ENCODE measurements around the gene RMDN3.

GRCh38 chr15:40764629-40765103 is 9.6 kb upstream of the RMDN3 start:
- TF ChIP-seq, protein P1, sequence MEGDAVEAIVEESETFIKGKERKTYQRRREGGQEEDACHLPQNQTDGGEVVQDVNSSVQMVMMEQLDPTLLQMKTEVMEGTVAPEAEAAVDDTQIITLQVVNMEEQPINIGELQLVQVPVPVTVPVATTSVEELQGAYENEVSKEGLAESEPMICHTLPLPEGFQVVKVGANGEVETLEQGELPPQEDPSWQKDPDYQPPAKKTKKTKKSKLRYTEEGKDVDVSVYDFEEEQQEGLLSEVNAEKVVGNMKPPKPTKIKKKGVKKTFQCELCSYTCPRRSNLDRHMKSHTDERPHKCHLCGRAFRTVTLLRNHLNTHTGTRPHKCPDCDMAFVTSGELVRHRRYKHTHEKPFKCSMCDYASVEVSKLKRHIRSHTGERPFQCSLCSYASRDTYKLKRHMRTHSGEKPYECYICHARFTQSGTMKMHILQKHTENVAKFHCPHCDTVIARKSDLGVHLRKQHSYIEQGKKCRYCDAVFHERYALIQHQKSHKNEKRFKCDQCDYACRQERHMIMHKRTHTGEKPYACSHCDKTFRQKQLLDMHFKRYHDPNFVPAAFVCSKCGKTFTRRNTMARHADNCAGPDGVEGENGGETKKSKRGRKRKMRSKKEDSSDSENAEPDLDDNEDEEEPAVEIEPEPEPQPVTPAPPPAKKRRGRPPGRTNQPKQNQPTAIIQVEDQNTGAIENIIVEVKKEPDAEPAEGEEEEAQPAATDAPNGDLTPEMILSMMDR (IDR thresholded peaks at IDR 0.05; ENCODE audit: borderline replicate concordance, extremely low read depth, low read length, poor library complexity, severe bottlenecking), result no peak
- no peak for TF ChIP-seq EZH2 (IDR thresholded peaks at IDR 0.05; ENCODE audit: borderline replicate concordance, low read depth, low read length, severe bottlenecking)
